MM.1S (cell line): ENCODE results near the gene WDFY1.

Source experiments
- DNase-seq: peaks from one replicate; pipeline ENCODE4 v3.0.0-alpha.2; 2015
- H2AFZ ChIP-seq: fragments of 300-600 bp; sonication (generic); 2 replicates; pipeline ENCODE4 v1.6.0; 2016; ENCODE audit warnings: antibody characterized with exemption, low read length
- H3F3A ChIP-seq: fragments of 300-600 bp; sonication (generic); 2 replicates; pipeline ENCODE4 v1.6.1; 2016; ENCODE audit warnings: mild to moderate bottlenecking, antibody characterized with exemption, low read length, moderate library complexity, mixed read lengths; ENCODE audit not compliant: insufficient read depth
- H3K27ac ChIP-seq: fragments of 300-600 bp; sonication (generic); 2 replicates; pipeline ENCODE4 v1.5.1; 2016; ENCODE audit warnings: mild to moderate bottlenecking, low read length
- H3K27me3 ChIP-seq: fragments of 300-600 bp; sonication (generic); replicated peaks from 2 replicates; pipeline ENCODE4 v1.6.0; 2016; ENCODE audit warnings: low read length; ENCODE audit not compliant: insufficient read depth
- H3K36me3 ChIP-seq: fragments of 300-600 bp; sonication (generic); replicated peaks from 2 replicates; pipeline ENCODE4 v1.6.1; 2016; ENCODE audit warnings: mild to moderate bottlenecking, low read length, mixed read lengths; ENCODE audit not compliant: insufficient read depth
- H3K4me1 ChIP-seq: fragments of 300-600 bp; sonication (generic); 2 replicates; pipeline ENCODE4 v1.6.1; 2016; ENCODE audit warnings: low read length, mixed read lengths
- H3K4me2 ChIP-seq: fragments of 300-600 bp; sonication (generic); 2 replicates; pipeline ENCODE4 v1.6.0; 2016; ENCODE audit warnings: low read depth, low read length
- H3K4me3 ChIP-seq: fragments of 300-600 bp; sonication (generic); 2 replicates; pipeline ENCODE4 v1.5.1; 2016; ENCODE audit warnings: low read length, mixed read lengths
- H3K79me2 ChIP-seq: fragments of 300-600 bp; sonication (generic); 2 replicates; pipeline ENCODE4 v1.6.1; 2016; ENCODE audit warnings: mixed run types, low read length, mixed read lengths
- H3K9ac ChIP-seq: fragments of 300-600 bp; sonication (generic); 2 replicates; pipeline ENCODE4 v1.6.1; 2016; ENCODE audit warnings: low read length, mixed read lengths
- H3K9me2 ChIP-seq: fragments of 300-600 bp; sonication (generic); replicated peaks from 2 replicates; pipeline ENCODE4 v1.6.1; 2016; ENCODE audit warnings: mild to moderate bottlenecking, low read length, mixed read lengths; ENCODE audit not compliant: insufficient read depth
- H3K9me3 ChIP-seq: fragments of 300-600 bp; sonication (generic); replicated peaks from 2 replicates; pipeline ENCODE4 v1.6.1; 2016; ENCODE audit warnings: mild to moderate bottlenecking, low read length, mixed read lengths; ENCODE audit not compliant: insufficient read depth
- H4K20me1 ChIP-seq: fragments of 300-600 bp; sonication (generic); 2 replicates; pipeline ENCODE4 v1.6.1; 2016; ENCODE audit warnings: mild to moderate bottlenecking, low read length, moderate library complexity, mixed read lengths; ENCODE audit not compliant: insufficient read depth
- EZH2 ChIP-seq: fragments of 300-600 bp; sonication (generic); optimal IDR thresholded peaks from 2 replicates; pipeline ENCODE3; 2017; ENCODE audit warnings: low read depth, mild to moderate bottlenecking, antibody characterized with exemption, low read length, mixed read lengths
- EZH2phosphoT487 ChIP-seq: fragments of 300-600 bp; sonication (generic); IDR thresholded peaks from 2 replicates; pipeline ENCODE4 v1.6.1; 2018; ENCODE audit warnings: antibody characterized with exemption, low read length
- TF ChIP-seq, protein P1 (sequence below): fragments of 300-600 bp; sonication (generic); IDR thresholded peaks from 2 replicates; pipeline ENCODE4 v1.5.1; 2016; ENCODE audit warnings: antibody characterized with exemption, low read length, mixed read lengths

Gene WDFY1

DNA sequence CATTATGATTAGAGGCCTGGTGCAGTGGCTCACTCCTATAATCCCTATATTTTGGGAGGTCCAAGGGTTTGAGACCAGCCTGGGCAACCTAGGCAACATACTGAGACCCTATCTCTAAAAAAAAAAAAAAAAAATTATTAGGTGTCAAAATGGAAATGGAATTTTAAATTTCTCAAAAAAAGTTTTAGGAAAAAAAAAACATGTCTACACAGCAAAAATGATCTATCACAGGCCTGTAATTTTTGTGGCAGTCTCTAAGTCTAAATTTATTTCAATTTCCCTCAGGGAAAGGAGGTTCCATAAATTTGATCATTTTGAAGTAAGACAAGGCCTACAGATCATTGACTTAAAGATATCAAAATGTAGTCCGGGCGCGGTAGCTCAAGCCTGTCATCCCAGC lies 28.5 kb upstream of the WDFY1 start:
- H2AFZ ChIP-seq: no peak overlapping the region
- H4K20me1 ChIP-seq: no peaks in the 10 kb centered on the region
- H3K4me1 ChIP-seq: no peaks in the 10 kb centered on the region
- no peak for DNase-seq
- H3K9me2 ChIP-seq: no peaks in the 10 kb centered on the region
- H3K79me2 ChIP-seq: no peaks in the 10 kb centered on the region
- H3K27me3 ChIP-seq: no peaks in the 10 kb centered on the region
- no peak overlapping the region for H3K4me3 ChIP-seq
- no peaks in the 10 kb centered on the region for H3K9me3 ChIP-seq
- H3F3A ChIP-seq: no peaks in the 10 kb centered on the region
- H3K27ac ChIP-seq: no peak overlapping the region
- H3K9ac ChIP-seq: no peak overlapping the region
- H3K4me2 ChIP-seq: no peak overlapping the region
- TF ChIP-seq EZH2: no peak
- TF ChIP-seq, protein P1, sequence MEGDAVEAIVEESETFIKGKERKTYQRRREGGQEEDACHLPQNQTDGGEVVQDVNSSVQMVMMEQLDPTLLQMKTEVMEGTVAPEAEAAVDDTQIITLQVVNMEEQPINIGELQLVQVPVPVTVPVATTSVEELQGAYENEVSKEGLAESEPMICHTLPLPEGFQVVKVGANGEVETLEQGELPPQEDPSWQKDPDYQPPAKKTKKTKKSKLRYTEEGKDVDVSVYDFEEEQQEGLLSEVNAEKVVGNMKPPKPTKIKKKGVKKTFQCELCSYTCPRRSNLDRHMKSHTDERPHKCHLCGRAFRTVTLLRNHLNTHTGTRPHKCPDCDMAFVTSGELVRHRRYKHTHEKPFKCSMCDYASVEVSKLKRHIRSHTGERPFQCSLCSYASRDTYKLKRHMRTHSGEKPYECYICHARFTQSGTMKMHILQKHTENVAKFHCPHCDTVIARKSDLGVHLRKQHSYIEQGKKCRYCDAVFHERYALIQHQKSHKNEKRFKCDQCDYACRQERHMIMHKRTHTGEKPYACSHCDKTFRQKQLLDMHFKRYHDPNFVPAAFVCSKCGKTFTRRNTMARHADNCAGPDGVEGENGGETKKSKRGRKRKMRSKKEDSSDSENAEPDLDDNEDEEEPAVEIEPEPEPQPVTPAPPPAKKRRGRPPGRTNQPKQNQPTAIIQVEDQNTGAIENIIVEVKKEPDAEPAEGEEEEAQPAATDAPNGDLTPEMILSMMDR: no peak
- TF ChIP-seq EZH2phosphoT487: no peak
- no peaks in the 10 kb centered on the region for H3K36me3 ChIP-seq

DNA sequence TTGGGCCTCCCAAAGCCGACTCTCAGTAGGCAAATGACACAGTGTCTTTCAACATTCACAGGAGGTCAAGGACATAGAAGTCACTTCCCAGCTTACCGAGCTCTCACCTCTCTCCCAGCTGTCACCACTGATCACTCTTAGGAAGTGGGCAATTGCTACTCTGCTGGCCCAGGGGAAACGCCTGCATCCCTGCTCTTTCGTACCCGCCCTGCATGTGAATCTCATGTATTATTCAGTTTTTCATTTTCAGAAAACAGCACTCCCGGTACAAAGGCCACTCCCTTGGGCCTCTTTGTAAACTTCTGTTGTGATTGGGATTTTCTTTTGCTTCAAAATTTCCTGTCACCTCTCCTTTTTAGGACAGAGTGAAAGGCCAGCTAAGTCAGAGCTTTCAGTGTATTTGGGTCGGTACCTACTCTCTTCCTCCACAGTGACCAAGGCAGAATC lies 27.5 kb upstream of the WDFY1 start:
- H2AFZ ChIP-seq: no peak overlapping the region
- H3K9ac ChIP-seq: no peak overlapping the region
- DNase-seq: no peak
- no peaks in the 10 kb centered on the region for H3K4me1 ChIP-seq
- H3K36me3 ChIP-seq: no peaks in the 10 kb centered on the region; the same call in 1 of the 2 replicates
- H3K4me3 ChIP-seq: no peak overlapping the region
- H4K20me1 ChIP-seq: no peaks in the 10 kb centered on the region
- H3K9me2 ChIP-seq: no peaks in the 10 kb centered on the region
- no peaks in the 10 kb centered on the region for H3K9me3 ChIP-seq
- no peak overlapping the region for H3K27ac ChIP-seq
- no peak for TF ChIP-seq EZH2phosphoT487
- TF ChIP-seq, protein P1: no peak
- no peak for TF ChIP-seq EZH2
- H3K4me2 ChIP-seq: no peak overlapping the region
- no peaks in the 10 kb centered on the region for H3F3A ChIP-seq
- no peaks in the 10 kb centered on the region for H3K79me2 ChIP-seq
- H3K27me3 ChIP-seq: no peaks in the 10 kb centered on the region

- H3K27ac ChIP-seq: no peak overlapping the region
- DNase-seq: no peak
- no peaks in the 10 kb centered on the region for H3K27me3 ChIP-seq
- no peaks in the 10 kb centered on the region for H3F3A ChIP-seq
- no peak overlapping the region for H2AFZ ChIP-seq
- H3K9me2 ChIP-seq: no peaks in the 10 kb centered on the region
- no peak overlapping the region for H3K4me3 ChIP-seq
- H3K9ac ChIP-seq: no peak overlapping the region
- TF ChIP-seq EZH2: no peak
- TF ChIP-seq, protein P1: no peak
- TF ChIP-seq EZH2phosphoT487: no peak
- no peaks in the 10 kb centered on the region; the same call in 1 of the 2 replicates for H3K36me3 ChIP-seq
- no peaks in the 10 kb centered on the region for H3K79me2 ChIP-seq
- H3K9me3 ChIP-seq: no peaks in the 10 kb centered on the region
- no peaks in the 10 kb centered on the region for H4K20me1 ChIP-seq
- H3K4me1 ChIP-seq: no peaks in the 10 kb centered on the region
- no peak overlapping the region for H3K4me2 ChIP-seq
Observed at GRCh38 chr2:223971731-223972130, 26.6 kb upstream of the WDFY1 start.
